ENCODE measurements around the gene LIMCH1.

Gene LIMCH1

DNA sequence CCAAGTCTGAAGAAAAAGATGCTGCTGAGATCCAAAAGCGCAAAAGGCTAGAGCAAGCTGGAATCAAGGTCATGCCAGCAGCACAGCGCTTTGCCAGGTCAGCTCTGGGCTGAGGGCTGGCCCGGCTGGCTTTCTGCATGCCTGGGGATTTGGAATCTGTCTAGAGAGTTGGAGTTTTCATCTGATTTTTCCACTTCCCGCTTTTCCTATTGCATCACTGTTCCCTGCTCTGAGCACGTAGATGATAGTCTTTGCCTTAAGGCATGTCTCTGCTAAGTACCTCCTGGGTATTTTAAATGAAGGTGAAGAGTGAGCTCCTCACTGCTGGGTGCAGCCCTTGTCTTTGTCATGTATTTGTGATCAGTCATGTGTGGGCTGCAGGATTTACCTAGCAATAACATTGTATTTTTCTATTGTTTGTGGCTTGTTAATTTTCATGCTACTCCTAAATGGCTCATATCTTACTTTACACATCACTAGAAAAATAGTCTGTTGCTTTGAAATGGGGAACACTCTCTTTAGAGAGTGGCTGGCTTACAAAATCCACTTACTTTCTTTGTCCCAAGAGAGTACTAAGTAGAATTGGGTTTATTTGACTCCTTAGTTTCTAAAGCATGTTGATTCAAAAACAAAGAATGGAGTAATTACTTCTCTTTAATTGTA, 82.8 kb downstream of the LIMCH1 start:
- TF ChIP-seq, protein P1, sequence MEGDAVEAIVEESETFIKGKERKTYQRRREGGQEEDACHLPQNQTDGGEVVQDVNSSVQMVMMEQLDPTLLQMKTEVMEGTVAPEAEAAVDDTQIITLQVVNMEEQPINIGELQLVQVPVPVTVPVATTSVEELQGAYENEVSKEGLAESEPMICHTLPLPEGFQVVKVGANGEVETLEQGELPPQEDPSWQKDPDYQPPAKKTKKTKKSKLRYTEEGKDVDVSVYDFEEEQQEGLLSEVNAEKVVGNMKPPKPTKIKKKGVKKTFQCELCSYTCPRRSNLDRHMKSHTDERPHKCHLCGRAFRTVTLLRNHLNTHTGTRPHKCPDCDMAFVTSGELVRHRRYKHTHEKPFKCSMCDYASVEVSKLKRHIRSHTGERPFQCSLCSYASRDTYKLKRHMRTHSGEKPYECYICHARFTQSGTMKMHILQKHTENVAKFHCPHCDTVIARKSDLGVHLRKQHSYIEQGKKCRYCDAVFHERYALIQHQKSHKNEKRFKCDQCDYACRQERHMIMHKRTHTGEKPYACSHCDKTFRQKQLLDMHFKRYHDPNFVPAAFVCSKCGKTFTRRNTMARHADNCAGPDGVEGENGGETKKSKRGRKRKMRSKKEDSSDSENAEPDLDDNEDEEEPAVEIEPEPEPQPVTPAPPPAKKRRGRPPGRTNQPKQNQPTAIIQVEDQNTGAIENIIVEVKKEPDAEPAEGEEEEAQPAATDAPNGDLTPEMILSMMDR (IDR thresholded peaks at IDR 0.05; ENCODE audit: borderline replicate concordance, extremely low read depth, low read length, poor library complexity, severe bottlenecking), result no peak
- TF ChIP-seq EZH2 (IDR thresholded peaks at IDR 0.05; ENCODE audit: borderline replicate concordance, low read depth, low read length, severe bottlenecking), result no peak
- Histone ChIP-seq H3K4me3 (ENCODE audit: low read depth in 1 of 2, low read length in 2 of 2) (no peak overlapping the region), H3K9me3 (ENCODE audit: insufficient read depth, low read length, severe bottlenecking) (no peaks in the 10 kb centered on the region), H3K27ac (ENCODE audit: low read length) (no peak overlapping the region), H3K36me3 (ENCODE audit: insufficient read depth, low read length) (no peaks in the 10 kb centered on the region), H2AFZ (ENCODE audit: low read depth, low read length) (no peak overlapping the region), H4K20me1 (ENCODE audit: insufficient read depth, low read length) (no peaks in the 10 kb centered on the region), H3K27me3 (ENCODE audit: insufficient read depth, low read length, poor library complexity) (peaks cover 3% of the 10 kb centered on the region), H3K4me1 (ENCODE audit: insufficient read depth, low read length) (no peaks in the 10 kb centered on the region), H3K9ac (ENCODE audit: low read depth, low read length) (no peak overlapping the region), H3K79me2 (ENCODE audit: insufficient read depth, low read length) (no peaks in the 10 kb centered on the region), H3K4me2 (ENCODE audit: insufficient read depth, low read length) (no peak overlapping the region)
- ATAC-seq (ENCODE audit: insufficient read depth, low read depth) (no peak), DNase-seq (no peak)

DNA sequence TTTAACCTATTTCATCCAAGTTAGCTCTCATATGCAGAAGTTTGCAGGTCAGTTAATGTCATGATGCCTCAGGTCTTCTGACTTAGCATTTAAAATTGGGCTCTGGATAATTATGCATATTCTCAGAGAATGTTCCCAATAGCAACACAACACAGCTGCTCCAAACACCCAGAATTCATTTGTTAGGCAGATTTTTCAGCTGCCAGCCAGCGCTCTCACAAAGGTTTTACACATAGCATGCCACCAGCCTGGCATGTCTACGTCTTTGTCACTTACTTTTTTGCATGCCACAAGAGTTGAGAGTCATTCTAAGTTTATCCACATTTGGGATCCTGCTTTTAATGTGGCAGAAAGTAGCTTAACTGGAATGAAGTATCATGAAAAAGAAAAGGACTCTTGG, 84.8 kb downstream of the LIMCH1 start:
- Histone ChIP-seq H4K20me1 (ENCODE audit: insufficient read depth, low read length) (no peaks in the 10 kb centered on the region), H3K27ac (ENCODE audit: low read length) (no peak overlapping the region), H3K27me3 (ENCODE audit: insufficient read depth, low read length, poor library complexity) (peaks cover 3% of the 10 kb centered on the region), H2AFZ (ENCODE audit: low read depth, low read length) (no peak overlapping the region), H3K36me3 (ENCODE audit: insufficient read depth, low read length) (no peaks in the 10 kb centered on the region), H3K79me2 (ENCODE audit: insufficient read depth, low read length) (no peaks in the 10 kb centered on the region), H3K9me3 (ENCODE audit: insufficient read depth, low read length, severe bottlenecking) (no peaks in the 10 kb centered on the region), H3K9ac (ENCODE audit: low read depth, low read length) (no peak overlapping the region), H3K4me3 (ENCODE audit: low read depth in 1 of 2, low read length in 2 of 2) (no peak overlapping the region), H3K4me2 (ENCODE audit: insufficient read depth, low read length) (no peak overlapping the region), H3K4me1 (ENCODE audit: insufficient read depth, low read length) (no peaks in the 10 kb centered on the region)
- no peak for ATAC-seq (ENCODE audit: insufficient read depth, low read depth)
- TF ChIP-seq, protein P1 (IDR thresholded peaks at IDR 0.05; ENCODE audit: borderline replicate concordance, extremely low read depth, low read length, poor library complexity, severe bottlenecking), result no peak
- no peak for TF ChIP-seq EZH2 (IDR thresholded peaks at IDR 0.05; ENCODE audit: borderline replicate concordance, low read depth, low read length, severe bottlenecking)
- no peak for DNase-seq

DNA sequence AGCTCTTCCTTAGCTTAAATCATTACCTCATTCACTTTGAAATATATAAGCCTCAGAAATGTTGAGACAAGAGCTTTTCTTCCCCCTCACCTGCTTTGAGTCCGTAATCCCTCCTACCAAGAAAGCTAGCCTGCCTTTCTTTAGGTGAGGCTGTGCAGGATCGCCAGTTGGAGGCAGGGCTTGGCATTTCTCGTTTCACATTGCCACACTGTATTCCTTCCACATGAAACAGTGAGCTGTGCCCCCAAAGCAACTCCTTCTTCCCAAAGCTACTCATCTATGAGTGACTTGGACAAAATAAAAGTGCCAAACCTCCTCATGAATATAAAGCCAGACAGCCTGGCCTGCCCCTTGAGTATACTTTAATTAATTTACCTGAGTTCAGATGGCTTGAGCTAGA, 86.8 kb downstream of the LIMCH1 start:
- Histone ChIP-seq H3K4me3 (ENCODE audit: low read depth in 1 of 2, low read length in 2 of 2) (no peak overlapping the region), H3K4me2 (ENCODE audit: insufficient read depth, low read length) (no peak overlapping the region), H3K27ac (ENCODE audit: low read length) (no peak overlapping the region), H3K4me1 (ENCODE audit: insufficient read depth, low read length) (no peaks in the 10 kb centered on the region), H2AFZ (ENCODE audit: low read depth, low read length) (no peak overlapping the region), H4K20me1 (ENCODE audit: insufficient read depth, low read length) (no peaks in the 10 kb centered on the region), H3K9ac (ENCODE audit: low read depth, low read length) (no peak overlapping the region), H3K79me2 (ENCODE audit: insufficient read depth, low read length) (no peaks in the 10 kb centered on the region), H3K36me3 (ENCODE audit: insufficient read depth, low read length) (no peaks in the 10 kb centered on the region), H3K9me3 (ENCODE audit: insufficient read depth, low read length, severe bottlenecking) (no peaks in the 10 kb centered on the region), H3K27me3 (ENCODE audit: insufficient read depth, low read length, poor library complexity) (peaks cover 8% of the 10 kb centered on the region)
- DNase-seq (no peak), ATAC-seq (ENCODE audit: insufficient read depth, low read depth) (no peak)
- TF ChIP-seq, protein P1 (IDR thresholded peaks at IDR 0.05; ENCODE audit: borderline replicate concordance, extremely low read depth, low read length, poor library complexity, severe bottlenecking), result no peak
- TF ChIP-seq EZH2 (IDR thresholded peaks at IDR 0.05; ENCODE audit: borderline replicate concordance, low read depth, low read length, severe bottlenecking), result no peak

Data from DND-41 (cell line).